Breast epithelium (tissue), 4 donors: ENCODE results near the gene CCDC138. TPM values are rescaled to one million over a fixed set of nuclear protein-coding genes. Genes with fewer than 3 reads are reported as not detected.

Experiments used
- DNase-seq, 2 donors: peaks; one replicate each; pipeline ENCODE4 v3.0.0-alpha.2; 2019; ENCODE audit warnings: low spot score in 2 of 2
- H3K27ac ChIP-seq, 2 donors: fragments of 200-600 bp; sonication (generic) in 1 of 2; one replicate each; pipeline ENCODE4 v1.5.1; 2016 to 2019; ENCODE audit warnings: mild to moderate bottlenecking in 1 of 2
- H3K27me3 ChIP-seq, 2 donors: fragments of 200-600 bp; sonication (generic) in 1 of 2; one replicate each; pipeline versions ENCODE4 v1.5.1 to v1.6.0; 2017 to 2019; ENCODE audit warnings: control low read depth in 1 of 2, mild to moderate bottlenecking in 1 of 2
- H3K36me3 ChIP-seq: fragments of 200-600 bp; one replicate; pipeline ENCODE4 v1.5.1; 2019
- H3K4me1 ChIP-seq, 2 donors: fragments of 200-600 bp; sonication (generic); one replicate each; pipeline ENCODE4 v1.5.1; 2016 to 2019; ENCODE audit warnings: control low read depth in 1 of 2
- H3K4me3 ChIP-seq, 3 donors: fragments of 200-600 bp; sonication (generic); 1 replicate in 2 of 3; 2 replicates in 1 of 3; pipeline ENCODE4 v1.5.1; 2016 to 2019; ENCODE audit warnings: mild to moderate bottlenecking in 3 of 3, moderate library complexity in 2 of 3
- H3K9me3 ChIP-seq, 2 donors: fragments of 200-600 bp; sonication (generic) in 1 of 2; one replicate each; pipeline ENCODE4 v1.5.1; 2016 to 2019; ENCODE audit warnings: control low read depth in 1 of 2
- CTCF ChIP-seq, 3 donors: fragments of 450-650 bp; IDR thresholded peaks; one replicate each; pipeline ENCODE4 v1.5.1; 2016 to 2017; ENCODE audit warnings: antibody characterized with exemption in 3 of 3, mild to moderate bottlenecking in 3 of 3, moderate library complexity in 3 of 3
- POLR2A ChIP-seq: fragments of 450-650 bp; IDR thresholded peaks from one replicate; pipeline ENCODE4 v1.6.1; 2016; ENCODE audit warnings: antibody characterized with exemption, mild to moderate bottlenecking, moderate library complexity
- POLR2AphosphoS5 ChIP-seq, 3 donors: sonication (generic); formaldehyde crosslinking; IDR thresholded peaks; one replicate each; pipeline ENCODE4 v1.6.1; 2017; ENCODE audit warnings: antibody characterized with exemption in 3 of 3
- intact Hi-C: fragments of 100-400 bp; cut with DNase I; formaldehyde crosslinking; loops from one replicate; pipeline ENCODE4 v1.15.1; 2023; ENCODE audit warnings: low total_unique reads
- total RNA-seq, 3 donors: library from RNA; depleted of rRNA; stranded (reverse); fragments of >200 nt; gene quantifications; one replicate each; pipeline ENCODE4 v1.1.0, GENCODE V29; 2016

CCDC138 gene
- total RNA-seq, 3 donors from 2014 or later = 2.1 to 13.5 (median 5.2) TPM

- Histone ChIP-seq H3K4me3 (no peak overlapping the region), H3K27ac (no peak overlapping the region), H3K9me3 (no peaks in the 10 kb centered on the region), H3K4me1 (peaks cover 0 to 7% of the 10 kb centered on the region in 2 donors), H3K27me3 (no peaks in the 10 kb centered on the region), H3K36me3 (no peaks in the 10 kb centered on the region)
- TF ChIP-seq POLR2AphosphoS5 (IDR thresholded peaks at IDR 0.05) (no peak), POLR2A (no peak)
- no peak for DNase-seq
- intact Hi-C loops = no loop called here
Measured at GRCh38 chr2:108904680-108905079, 118.1 kb downstream of the CCDC138 start.

- Histone ChIP-seq H3K4me1 (peaks cover 0 to 7% of the 10 kb centered on the region in 2 donors), H3K4me3 (no peak overlapping the region), H3K9me3 (no peaks in the 10 kb centered on the region), H3K27me3 (no peaks in the 10 kb centered on the region), H3K27ac (no peak overlapping the region), H3K36me3 (no peaks in the 10 kb centered on the region)
- DNase-seq = peak in 1 of 2 donors; percentile 36
- intact Hi-C loops = no loop called here
- TF ChIP-seq CTCF (IDR thresholded peaks at IDR 0.05) (no peak), POLR2A (no peak), POLR2AphosphoS5 (IDR thresholded peaks at IDR 0.05) (no peak)
Measured at GRCh38 chr2:108905176-108905575, 118.6 kb downstream of the CCDC138 start.

GRCh38 chr2:108905906-108906305 lies 119.3 kb downstream of the CCDC138 start:
- no peaks in the 10 kb centered on the region for H3K36me3 ChIP-seq
- TF ChIP-seq CTCF (IDR thresholded peaks at IDR 0.05) = no peak
- TF ChIP-seq POLR2AphosphoS5 (IDR thresholded peaks at IDR 0.05) = no peak
- no peak for TF ChIP-seq POLR2A
- H3K4me1 ChIP-seq = peaks cover 0 to 7% of the 10 kb centered on the region in 2 donors
- no peak overlapping the region for H3K27ac ChIP-seq
- DNase-seq = peak in 1 of 2 donors; percentile 2
- no peaks in the 10 kb centered on the region for H3K27me3 ChIP-seq
- no peaks in the 10 kb centered on the region for H3K9me3 ChIP-seq
- intact Hi-C loops = no loop called here
- no peak overlapping the region for H3K4me3 ChIP-seq

GRCh38 chr2:108906403-108907077 lies 120.0 kb downstream of the CCDC138 start:
- intact Hi-C loops = no loop called here
- DNase-seq = peak in 1 of 2 donors; percentile 8
- no peaks in the 10 kb centered on the region for H3K36me3 ChIP-seq

GRCh38 chr2:108907822-108908712 lies 121.5 kb downstream of the CCDC138 start:
- Histone ChIP-seq H3K36me3 (no peaks in the 10 kb centered on the region), H3K9me3 (no peaks in the 10 kb centered on the region), H3K27me3 (no peaks in the 10 kb centered on the region), H3K4me3 (no peak overlapping the region), H3K27ac (no peak overlapping the region), H3K4me1 (peaks cover 0 to 7% of the 10 kb centered on the region in 2 donors)
- intact Hi-C loops = no loop called here
- TF ChIP-seq CTCF (IDR thresholded peaks at IDR 0.05) = no peak
- no peak for TF ChIP-seq POLR2A
- no peak for TF ChIP-seq POLR2AphosphoS5 (IDR thresholded peaks at IDR 0.05)
- DNase-seq = peak in 1 of 2 donors; percentile 17

More at GRCh38 chr2:108906403-108907077, 120.0 kb downstream of the CCDC138 start:
- no peak for TF ChIP-seq POLR2A
- no peak for TF ChIP-seq CTCF (IDR thresholded peaks at IDR 0.05)
- no peak for TF ChIP-seq POLR2AphosphoS5 (IDR thresholded peaks at IDR 0.05)
- Histone ChIP-seq H3K4me3 (no peak overlapping the region), H3K27me3 (no peaks in the 10 kb centered on the region), H3K9me3 (no peaks in the 10 kb centered on the region), H3K27ac (no peak overlapping the region), H3K4me1 (peaks cover 0 to 7% of the 10 kb centered on the region in 2 donors)
